Urothelium cell line (cell line): ENCODE measurements around the gene ACVRL1.

ENCODE experiments used
- DNase-seq: peaks from one replicate; pipeline ENCODE4 v3.0.0; 2011; ENCODE audit warnings: low spot score, mixed read lengths
- FAIRE-seq: peaks from 2 replicates; lab custom pipeline; 2011; peaks lifted over from hg19 to GRCh38; lab: Jason Lieb, UNC

The ACVRL1 gene

DNA sequence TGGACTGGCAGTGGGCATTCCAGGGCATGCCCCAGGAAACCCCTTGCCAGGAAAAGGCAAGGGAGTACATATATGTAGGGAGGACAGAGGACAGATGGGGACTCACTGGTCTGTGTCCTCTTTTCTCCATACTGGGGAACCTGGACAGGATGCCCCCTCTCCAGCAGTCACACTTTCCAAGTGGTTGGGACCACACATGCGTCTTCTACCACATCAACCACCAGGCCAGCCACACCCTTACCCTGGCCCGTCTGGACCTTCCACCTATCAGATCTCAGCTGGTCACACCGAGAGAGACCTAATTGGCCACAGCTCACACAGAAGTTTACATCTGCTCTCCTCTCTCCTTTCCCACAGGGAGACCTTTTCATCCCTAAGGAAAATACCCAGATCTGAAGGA is 11.1 kb upstream of the ACVRL1 start:
- FAIRE-seq = no peak
- DNase-seq = no peak

DNA sequence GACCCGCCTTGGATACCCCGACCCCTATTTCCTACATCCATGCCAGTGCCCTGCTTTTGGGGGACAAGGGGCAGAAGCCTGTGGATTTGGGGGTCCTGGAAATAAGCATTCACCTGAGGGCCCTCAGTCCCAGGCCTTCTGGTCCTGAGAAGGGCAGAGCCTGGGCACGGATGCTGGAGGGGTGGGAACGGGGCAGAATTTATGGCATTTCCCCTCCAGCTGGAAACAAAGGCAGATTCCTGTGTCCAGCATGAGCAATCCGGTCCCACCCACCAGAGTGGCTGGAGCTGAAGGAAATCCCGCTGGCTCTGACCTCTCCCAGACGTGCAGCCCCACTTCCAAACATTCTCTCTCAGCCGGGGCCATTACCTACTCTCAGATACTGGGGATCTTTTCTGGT is 10.1 kb upstream of the ACVRL1 start:
- DNase-seq (no peak), FAIRE-seq (no peak)

DNA sequence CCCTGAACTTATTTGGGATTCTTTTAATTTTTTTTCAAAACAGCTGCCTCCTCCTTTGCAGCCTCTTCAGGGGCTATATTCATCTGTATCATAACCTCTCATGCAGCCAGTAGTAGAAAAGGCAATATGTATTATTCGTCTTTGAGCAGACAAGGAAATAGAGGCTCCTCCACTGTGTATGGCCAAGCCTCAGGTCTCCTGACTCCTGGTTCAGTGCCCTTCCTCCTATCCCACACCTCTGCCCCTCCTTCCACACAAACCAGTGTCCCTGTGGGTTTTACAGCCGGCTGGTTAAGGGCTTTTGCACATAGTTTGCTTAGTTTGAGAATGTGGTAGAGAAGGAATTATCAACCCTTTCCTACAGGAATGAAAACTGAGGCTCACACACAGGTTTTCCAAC is 8.8 kb upstream of the ACVRL1 start:
- DNase-seq = no peak
- FAIRE-seq = no peak

DNA sequence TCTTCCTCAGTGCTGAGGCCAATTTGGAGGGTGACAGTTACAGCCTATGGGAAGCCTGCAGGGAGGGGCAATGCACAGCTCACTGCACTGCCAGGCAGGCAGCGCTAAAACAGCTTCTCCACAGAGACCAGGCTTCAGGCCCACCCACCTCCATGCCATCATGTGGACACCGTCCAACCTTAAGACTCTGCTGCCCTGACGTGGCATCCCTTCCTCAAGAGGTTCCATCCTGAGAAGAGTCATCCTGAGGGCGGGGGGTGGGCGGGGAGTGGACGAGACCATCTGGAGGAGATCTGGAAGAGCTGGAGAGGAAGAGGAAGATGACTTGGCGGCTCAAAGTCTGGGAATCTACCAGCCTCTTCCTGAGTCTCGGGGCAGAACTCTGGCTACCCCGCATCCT is 8.4 kb upstream of the ACVRL1 start:
- FAIRE-seq (no peak), DNase-seq (no peak)

DNA sequence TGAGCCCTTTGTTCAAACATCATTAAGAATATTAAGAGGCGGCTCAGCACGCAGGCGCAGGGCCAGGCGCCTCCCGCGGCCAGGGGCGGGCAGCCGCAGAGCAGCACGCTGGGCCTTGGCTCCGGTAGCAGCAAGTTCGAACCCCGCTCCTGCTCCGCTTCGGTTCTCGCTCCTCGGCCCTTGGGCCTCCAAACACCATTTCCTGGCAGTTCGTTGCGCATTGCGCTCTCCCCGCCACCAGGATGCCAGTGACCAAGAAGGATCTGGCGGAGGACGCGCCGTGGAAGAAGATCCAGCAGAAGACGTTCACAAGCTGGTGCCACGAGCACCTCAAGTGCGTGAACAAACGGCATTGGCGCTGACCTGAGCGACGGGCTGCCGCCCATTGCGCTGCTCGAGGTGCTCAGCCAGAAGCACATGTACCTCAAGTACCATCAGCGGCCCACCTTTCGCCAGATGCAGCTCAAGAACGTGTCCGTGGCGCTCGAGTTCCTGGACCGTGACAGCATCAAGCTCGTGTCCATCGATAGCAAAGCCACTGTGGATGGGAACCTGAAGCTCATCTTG is 6.9 kb upstream of the ACVRL1 start:
- FAIRE-seq (no peak), DNase-seq (no peak)

DNA sequence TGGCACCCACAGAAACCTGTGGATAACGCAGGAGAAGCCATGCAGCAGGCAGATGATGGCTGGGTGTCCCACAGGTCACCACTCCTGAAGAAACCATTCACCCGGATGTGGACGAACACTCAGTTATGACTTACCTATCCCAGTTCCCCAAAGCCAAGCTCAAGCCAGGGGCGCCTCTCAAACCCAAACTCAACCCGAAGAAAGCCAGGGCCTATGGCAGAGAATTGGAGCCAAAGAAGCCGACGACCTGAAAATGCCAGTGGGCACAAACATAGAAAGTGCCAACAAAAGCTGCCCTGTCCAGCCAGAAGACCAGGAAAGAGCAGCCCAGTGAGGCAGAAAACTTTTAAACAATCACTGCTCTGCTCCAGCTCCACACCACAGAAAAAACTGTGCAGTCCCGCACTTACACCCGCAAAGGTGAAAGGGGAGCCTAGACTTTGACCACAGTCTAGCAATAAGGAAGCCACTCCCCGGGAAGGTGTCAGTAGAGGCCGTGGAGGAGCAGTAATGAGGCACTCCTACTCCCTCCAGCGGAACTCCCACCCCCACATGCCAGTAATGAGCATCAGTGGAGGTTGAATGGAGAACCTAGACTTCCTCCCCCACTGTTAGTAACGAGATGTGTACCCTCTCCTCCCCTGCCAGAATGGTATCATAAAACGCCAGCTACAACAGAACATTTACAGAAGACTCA is 6.0 kb upstream of the ACVRL1 start:
- DNase-seq = no peak
- no peak for FAIRE-seq

DNA sequence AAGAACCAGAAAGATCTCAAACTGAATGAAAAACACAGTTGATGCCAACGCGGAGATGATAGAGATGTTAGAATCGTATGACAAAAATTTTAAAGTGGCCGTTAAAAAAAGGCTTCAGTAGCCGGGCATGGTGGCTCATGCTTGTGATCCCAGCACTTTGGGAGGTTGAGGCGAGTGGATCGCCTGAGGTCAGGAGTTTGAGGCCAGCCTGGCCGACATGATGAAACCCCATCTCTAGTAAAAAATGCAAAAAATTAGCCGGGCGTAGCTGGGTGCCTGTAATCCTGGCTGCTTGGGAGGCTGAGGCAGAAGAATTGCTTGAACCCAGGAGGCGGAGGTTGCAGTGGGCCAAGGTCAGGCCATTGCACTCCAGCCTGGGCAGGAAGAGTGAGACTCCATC is 5.4 kb upstream of the ACVRL1 start:
- DNase-seq (no peak), FAIRE-seq (no peak)

DNA sequence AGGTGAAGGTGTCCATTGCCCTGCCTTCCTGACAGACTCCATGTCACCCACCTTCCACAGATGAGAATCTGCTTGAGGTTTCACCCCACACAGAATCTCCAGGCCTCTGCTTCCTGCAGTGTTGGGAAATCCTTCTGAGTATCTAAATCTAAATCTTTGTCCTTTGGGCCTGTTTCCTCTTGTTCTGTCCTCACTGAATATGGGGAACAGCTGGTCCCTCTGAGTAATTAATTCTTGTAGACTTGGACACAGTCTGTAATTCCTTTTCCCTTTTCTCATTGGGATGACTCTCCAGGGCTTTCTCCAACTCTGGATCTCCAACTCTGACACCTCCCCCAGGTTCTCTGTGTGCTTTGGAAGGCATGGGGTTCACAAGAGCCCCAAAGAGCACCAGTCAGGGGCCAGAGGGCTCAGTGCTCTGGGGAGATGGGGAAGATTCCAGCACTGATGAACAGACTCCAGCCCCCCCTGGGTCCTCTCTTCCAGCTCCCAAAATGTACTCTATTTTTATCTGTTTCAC is 2.3 kb upstream of the ACVRL1 start:
- FAIRE-seq = no peak
- no peak for DNase-seq

DNA sequence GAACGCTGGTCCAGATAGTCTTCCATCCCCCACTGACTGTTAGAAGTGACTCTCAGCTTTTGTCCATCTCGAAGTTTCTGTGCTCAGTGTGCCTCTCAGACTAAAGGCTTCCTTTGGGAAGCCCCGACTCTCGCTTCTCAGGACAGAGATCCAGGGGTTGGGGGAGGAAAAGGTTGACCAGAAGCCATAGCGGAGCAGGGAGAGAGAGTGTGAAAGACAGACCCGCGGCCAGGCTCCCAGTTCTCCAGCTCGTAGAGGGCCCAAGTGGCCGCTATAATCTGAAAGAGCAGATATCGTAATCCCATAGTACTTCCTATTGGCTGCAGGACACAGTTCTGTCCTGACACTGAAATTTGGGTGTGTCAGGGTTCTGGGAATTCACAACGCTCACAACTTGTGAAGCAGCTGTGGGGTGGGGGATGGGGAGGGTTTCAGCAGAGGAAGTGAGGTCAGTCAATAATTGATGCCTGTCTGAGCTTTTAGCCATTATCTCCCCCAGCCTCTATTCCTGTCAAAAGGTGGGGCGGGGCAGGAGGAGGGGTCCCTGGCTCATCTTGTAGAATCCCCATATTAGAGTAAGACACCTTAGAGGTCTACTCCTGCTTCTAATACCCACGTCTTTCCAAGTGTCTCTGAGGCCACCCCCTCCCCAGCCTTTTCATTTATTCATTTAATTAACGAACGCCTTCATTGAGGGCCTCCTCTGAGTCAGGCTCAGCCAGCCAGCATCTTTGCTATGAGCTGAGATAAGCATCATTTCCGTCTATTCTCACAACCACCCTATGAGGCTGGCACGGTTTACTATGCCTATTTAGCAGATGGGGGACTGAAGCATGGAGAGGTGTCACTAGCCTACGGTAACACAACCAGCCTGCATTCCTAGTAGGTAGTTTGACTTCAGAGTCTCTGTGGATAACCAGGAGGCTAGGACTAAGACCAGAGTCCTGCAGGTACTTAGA is 1.6 kb upstream of the ACVRL1 start:
- no peak for DNase-seq
- no peak for FAIRE-seq

DNA sequence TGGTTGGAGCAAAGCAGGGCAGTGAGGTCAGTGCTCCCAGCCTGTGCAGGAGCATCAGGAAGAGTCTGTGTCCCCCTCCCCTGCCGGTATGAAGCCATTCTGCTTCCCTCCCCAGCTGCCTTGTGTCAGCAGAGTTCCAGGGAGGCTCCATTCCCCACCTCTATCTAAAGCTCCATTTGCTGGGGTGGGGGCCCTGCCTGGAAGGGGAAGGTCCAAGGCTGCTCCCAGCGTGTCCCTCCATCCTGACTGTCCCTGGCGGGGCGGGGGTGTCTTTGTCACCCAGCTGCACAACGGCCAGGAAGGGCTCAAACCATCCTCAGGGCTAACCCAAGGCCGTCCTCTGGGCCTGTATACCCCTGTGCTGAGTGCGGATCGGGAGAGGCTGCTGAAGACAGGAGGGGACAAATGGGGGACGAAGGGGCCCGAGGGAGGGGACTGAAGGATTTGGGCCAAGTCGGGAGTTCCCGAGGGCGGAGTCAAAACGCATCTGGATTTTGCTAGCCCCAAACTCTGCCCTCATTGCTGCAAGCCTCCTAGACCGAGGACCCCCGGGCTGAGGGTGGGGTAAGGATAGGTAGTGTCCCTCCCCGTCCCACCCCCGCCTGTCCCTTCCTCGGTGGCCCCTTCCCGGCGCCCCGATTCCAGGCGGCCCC is 748 bp upstream of the ACVRL1 start:
- FAIRE-seq (no peak), DNase-seq (no peak)

DNA sequence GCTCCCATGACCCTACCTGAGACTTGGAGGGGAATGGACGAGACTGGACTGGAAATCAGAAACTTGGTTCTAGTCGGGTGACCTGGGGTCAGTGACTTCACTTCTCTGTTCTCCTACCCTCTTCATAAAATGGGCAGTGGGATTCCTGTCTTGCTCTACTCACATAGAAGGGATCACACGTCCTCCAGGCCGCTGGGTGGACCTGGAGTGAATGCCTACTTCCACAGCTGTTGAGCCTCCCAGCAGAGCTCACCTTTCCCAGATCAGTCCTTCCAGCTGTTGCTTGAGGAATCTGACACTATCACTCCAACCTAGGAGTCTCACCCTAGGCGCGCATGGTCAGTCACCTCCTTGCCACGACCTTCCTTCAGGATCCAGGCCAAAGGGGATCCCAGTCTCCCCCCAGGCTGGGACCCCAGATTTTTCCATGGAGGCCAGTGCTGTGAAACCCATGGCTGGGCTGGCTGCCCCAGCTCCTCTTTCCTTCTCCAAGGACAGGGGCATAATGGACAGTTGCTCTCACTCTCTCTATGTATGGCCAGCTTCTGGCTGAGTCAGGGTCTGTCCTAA is 637 bp downstream of the ACVRL1 start:
- FAIRE-seq = no peak
- DNase-seq = no peak

DNA sequence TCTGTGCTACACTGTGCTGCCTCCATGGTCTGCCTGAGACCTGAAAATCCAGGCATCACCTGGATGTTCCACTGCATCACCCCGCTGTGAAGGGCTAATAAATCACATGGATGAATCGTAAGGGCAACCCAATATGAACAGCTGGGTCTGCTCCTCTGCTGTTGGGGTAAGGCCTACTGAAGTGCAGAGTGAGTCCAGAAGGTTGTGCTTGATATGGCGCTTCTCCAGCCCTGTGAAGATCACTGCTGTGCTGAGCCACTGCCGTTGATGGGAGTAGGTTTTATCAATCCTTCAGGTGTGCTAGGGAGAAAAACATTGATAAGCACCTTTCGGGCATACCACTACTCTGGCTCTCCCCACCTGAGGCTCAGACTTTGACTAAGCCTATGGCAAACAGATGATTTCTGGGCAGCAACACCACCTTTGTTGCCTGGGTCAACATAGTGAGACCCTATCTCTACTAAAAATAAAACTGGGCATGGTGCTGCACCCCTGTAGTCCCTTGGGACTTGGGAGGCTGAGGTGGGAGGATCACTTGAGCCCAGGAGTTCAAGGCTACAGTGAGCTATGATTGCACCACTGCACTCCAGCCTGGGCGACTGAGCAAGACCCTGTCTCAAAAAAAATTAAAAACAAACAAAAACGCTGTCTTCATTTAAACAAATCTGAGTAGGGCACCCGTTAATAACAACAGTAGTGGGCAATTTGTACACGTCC is 1.7 kb downstream of the ACVRL1 start:
- DNase-seq = no peak
- FAIRE-seq = no peak

DNA sequence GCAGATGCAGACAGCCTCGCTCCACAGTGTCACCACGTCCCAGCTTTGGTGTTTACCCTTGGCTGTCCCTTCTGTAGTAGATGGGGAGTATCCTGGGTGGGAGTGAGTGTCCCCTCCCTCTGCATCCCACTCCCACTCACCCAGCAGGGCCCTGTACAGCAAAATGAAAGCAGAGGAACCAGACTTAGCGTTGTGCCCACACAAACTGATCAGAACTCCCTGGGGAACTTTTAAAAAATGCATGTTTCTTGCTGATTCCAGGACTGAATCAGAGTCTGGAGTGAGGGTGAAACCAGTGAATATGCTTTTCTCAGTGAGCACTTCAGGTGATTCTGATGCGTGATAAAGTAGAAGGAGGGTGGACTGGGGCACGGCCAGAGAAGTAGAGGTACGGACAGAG is 2.9 kb downstream of the ACVRL1 start:
- DNase-seq (no peak), FAIRE-seq (no peak)

DNA sequence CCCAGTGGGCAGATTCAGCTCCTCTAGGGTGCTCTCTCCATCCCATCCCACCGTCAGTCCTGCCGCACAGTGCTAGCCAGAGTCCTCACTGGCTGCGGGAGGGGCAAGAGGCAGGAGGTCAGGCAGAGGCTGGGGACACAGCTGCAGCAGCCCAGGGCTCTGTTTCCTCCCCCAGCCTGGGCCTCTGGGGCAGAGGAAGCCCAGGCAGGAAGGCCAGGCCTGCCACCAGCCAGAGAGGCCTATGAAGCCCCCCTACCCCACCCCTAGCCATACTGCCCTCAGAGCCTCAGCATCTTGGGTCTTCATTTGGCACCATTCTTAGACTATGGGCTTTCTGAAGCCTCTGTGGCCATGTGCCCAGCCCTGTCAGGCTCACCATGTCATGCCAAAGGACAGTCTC is 3.4 kb downstream of the ACVRL1 start:
- DNase-seq = no peak
- no peak for FAIRE-seq

DNA sequence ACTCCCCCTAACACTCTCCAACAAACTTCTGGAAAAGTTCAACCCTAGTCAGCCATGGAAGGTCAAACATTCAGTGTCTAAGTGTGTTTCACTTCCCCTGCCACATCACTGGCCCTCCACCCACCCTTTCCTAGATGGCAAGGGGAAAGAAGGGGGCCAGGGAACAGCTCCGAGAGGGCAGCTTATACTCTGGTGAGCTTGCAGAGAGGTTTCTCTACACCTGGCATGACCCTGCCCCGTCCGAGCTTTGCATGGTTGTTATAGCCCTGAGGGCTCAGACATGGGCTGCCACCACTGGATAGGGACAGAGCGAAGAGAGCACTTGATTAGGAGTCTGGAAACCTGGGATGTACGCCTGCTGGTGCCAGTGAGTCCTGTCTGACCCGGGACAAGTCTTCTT is 4.0 kb downstream of the ACVRL1 start:
- FAIRE-seq (no peak), DNase-seq (no peak)

DNA sequence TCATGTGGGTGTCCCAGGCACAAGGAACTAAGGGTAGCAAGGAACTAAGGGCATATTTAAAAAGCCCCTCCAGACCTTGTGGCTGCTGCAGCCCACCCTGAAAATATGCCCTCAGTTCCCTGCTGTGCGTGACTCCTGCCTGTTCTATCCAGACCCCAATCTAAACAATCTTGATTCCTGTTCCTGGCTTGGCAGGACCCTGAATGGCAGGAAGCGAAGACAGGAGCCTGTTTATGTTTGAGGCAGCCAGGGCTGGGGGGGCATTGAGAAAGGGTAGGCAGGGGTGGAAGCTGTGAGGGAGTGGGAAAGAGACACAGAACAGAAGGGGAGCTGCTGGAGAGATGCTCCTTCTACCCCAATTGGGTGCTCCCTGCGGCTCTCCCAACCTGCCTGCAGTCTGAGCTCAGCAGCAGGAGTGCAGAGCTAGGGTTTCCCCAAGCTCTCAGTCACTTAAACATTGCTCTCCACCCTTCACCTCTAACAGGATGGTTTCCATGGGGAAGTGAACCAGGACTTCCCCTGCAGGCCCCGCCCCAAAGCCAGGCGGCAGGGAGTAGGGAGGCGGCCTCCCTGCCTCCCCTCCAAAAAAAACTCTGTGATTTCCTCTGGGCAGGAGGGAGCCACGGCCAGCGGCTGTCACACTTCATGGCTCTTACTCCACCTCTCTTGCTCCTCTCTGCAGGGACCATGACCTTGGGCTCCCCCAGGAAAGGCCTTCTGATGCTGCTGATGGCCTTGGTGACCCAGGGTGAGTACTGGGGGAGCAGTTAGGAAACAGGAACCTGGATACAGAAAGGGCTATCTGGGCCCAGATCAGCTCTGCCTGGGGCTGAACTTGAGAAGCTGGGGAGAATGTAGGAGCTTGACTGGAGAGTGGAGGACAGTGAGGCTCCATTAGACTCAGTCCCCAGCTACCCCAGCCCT is 4.7 kb downstream of the ACVRL1 start:
- no peak for DNase-seq
- FAIRE-seq = no peak

DNA sequence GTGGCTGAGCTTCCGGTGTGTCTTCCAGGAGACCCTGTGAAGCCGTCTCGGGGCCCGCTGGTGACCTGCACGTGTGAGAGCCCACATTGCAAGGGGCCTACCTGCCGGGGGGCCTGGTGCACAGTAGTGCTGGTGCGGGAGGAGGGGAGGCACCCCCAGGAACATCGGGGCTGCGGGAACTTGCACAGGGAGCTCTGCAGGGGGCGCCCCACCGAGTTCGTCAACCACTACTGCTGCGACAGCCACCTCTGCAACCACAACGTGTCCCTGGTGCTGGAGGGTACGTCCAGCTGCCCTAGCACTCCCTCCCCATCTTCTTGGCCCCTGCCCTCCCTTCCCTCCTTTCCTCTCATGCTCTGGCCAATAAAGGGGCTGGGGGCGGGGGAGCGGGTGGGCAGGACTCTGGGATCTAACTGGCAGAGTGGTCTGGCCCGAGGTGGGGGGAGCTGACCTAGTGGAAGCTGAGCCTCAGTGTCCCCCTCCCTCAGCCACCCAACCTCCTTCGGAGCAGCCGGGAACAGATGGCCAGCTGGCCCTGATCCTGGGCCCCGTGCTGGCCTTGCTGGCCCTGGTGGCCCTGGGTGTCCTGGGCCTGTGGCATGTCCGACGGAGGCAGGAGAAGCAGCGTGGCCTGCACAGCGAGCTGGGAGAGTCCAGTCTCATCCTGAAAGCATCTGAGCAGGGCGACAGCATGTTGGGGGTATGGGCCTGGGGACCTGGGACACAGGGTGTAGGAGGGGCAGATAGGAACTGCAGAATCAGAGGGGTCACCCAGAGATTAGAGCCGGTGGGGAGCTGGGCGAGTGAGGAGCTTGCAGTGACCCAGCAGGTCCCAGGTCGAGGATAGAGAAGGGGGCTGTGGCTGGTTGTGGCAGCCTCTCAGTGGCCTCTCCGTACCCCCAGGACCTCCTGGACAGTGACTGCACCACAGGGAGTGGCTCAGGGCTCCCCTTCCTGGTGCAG is 6.0 kb downstream of the ACVRL1 start:
- FAIRE-seq = no peak
- no peak for DNase-seq
